NCI-H82 (cell line): ENCODE measurements around the gene ITIH3.

ENCODE experiments used
- DNase-seq: peaks from one replicate; lab custom pipeline; 2025; lab: John Stamatoyannopoulos, UW

The ITIH3 gene

GRCh38 chr3:52793702-52794611 is 639 bp upstream of the ITIH3 start:
- no peak for DNase-seq

GRCh38 chr3:52795298-52795900 is 803 bp downstream of the ITIH3 start:
- DNase-seq = no peak

- no peak for DNase-seq
These were observed 1.8 kb downstream of the ITIH3 start for GRCh38 chr3:52796411-52796810.

GRCh38 chr3:52798376-52798977 is 3.9 kb downstream of the ITIH3 start:
- DNase-seq = no peak

GRCh38 chr3:52798978-52799476 is 4.4 kb downstream of the ITIH3 start:
- peak; percentile 36 for DNase-seq

GRCh38 chr3:52800079-52800478 is 5.5 kb downstream of the ITIH3 start:
- no peak for DNase-seq

- DNase-seq = no peak
These were observed 7.2 kb downstream of the ITIH3 start for GRCh38 chr3:52801839-52802238.

- DNase-seq = peak; percentile 9
These were observed 10.9 kb downstream of the ITIH3 start for GRCh38 chr3:52805270-52806039.

GRCh38 chr3:52809149-52809548 is 14.6 kb downstream of the ITIH3 start:
- DNase-seq = no peak

- DNase-seq = peak; percentile 10
These were observed 15.2 kb downstream of the ITIH3 start for GRCh38 chr3:52809662-52810377.

- DNase-seq = no peak
These were observed 16.3 kb downstream of the ITIH3 start for GRCh38 chr3:52810923-52811322.

- no peak for DNase-seq
These were observed 16.9 kb downstream of the ITIH3 start for GRCh38 chr3:52811452-52812011.

- DNase-seq = no peak
These were observed 19.2 kb downstream of the ITIH3 start for GRCh38 chr3:52813810-52814209.

GRCh38 chr3:52816199-52816598 is 21.6 kb downstream of the ITIH3 start:
- DNase-seq = no peak

GRCh38 chr3:52816654-52817053 is 22.1 kb downstream of the ITIH3 start:
- no peak for DNase-seq

- no peak for DNase-seq
These were observed 22.6 kb downstream of the ITIH3 start for GRCh38 chr3:52817221-52817620.

GRCh38 chr3:52817860-52818259 is 23.3 kb downstream of the ITIH3 start:
- no peak for DNase-seq

- DNase-seq = peak; percentile 4
These were observed 25.3 kb downstream of the ITIH3 start for GRCh38 chr3:52819936-52820335.

- DNase-seq = peak; percentile 67
These were observed 26.1 kb downstream of the ITIH3 start for GRCh38 chr3:52820736-52821135.

- no peak for DNase-seq
These were observed 27.8 kb downstream of the ITIH3 start for GRCh38 chr3:52822363-52822762.

- no peak for DNase-seq
These were observed 29.4 kb downstream of the ITIH3 start for GRCh38 chr3:52824037-52824436.
